IMR-90 (cell line): ENCODE measurements around the gene SLC12A1. TPM values are rescaled to one million over a fixed set of nuclear protein-coding genes. Genes with fewer than 3 reads are reported as not detected.

Experiments
- ATAC-seq: fragments of 200-7000 bp; cut with Tn5 transposase; 2 replicates; pipeline ENCODE4 v1.9.1; 2020; ENCODE audit warnings: low read depth, mild to moderate bottlenecking, moderate library complexity
- BruUV-seq: library from RNA; stranded (reverse); fragments of 400-500 nt; replicated peaks from 2 replicates; lab custom pipeline; 2021; lab: Mats Ljungman, UMichigan
- CTCF ChIA-PET: fragments of 300-600 bp; formaldehyde crosslinking; extraction: SDS; loops from one replicate; lab custom pipeline; 2021; ENCODE audit warnings: antibody characterized with exemption; lab: Yijun Ruan, JAX
- POLR2A ChIA-PET: fragments of 300-600 bp; sonication (Branson Sonifier 250); formaldehyde crosslinking; loops from one replicate; lab custom pipeline; 2022; ENCODE audit warnings: antibody characterized with exemption; ENCODE audit not compliant: unreplicated experiment; lab: Charles Lee
- DNase-seq: peaks from one replicate; pipeline ENCODE4 v3.0.0; 2013
- H2AFZ ChIP-seq: replicated peaks from 2 replicates; pipeline ENCODE3; 2013; ENCODE audit warnings: low read length, mild to moderate bottlenecking; ENCODE audit not compliant: poor library complexity
- H2AK5ac ChIP-seq: 2 replicates; pipeline ENCODE4 v1.6.1; 2013; ENCODE audit warnings: low read depth, low read length, inconsistent platforms
- H2AK9ac ChIP-seq: replicated peaks from 2 replicates; pipeline ENCODE3; 2013; ENCODE audit warnings: mild to moderate bottlenecking, low read depth, low read length, moderate library complexity; ENCODE audit not compliant: poor library complexity
- H2BK120ac ChIP-seq: 2 replicates; pipeline ENCODE4 v1.6.1; 2013; ENCODE audit warnings: low read depth, low read length, inconsistent platforms
- H2BK15ac ChIP-seq: 3 replicates; pipeline ENCODE4 v1.6.1; 2013; ENCODE audit warnings: low read depth, low read length, inconsistent platforms
- H2BK20ac ChIP-seq: 2 replicates; pipeline ENCODE4 v1.6.1; 2013; ENCODE audit warnings: low read depth, mild to moderate bottlenecking, inconsistent platforms, low read length, moderate library complexity
- H2BK5ac ChIP-seq: 2 replicates; pipeline ENCODE4 v1.6.1; 2013; ENCODE audit warnings: mild to moderate bottlenecking, low read depth, low read length, inconsistent platforms; ENCODE audit not compliant: poor library complexity, severe bottlenecking
- H3K14ac ChIP-seq: replicated peaks from 2 replicates; pipeline ENCODE4 v1.6.1; 2013; ENCODE audit warnings: low read depth, low read length, inconsistent platforms
- H3K18ac ChIP-seq: 2 replicates; pipeline ENCODE4 v1.6.1; 2013; ENCODE audit warnings: low read depth, low read length, control low read depth
- H3K23ac ChIP-seq: 2 replicates; pipeline ENCODE4 v1.6.1; 2013; ENCODE audit warnings: low read depth, low read length, inconsistent platforms
- H3K27ac ChIP-seq: 2 replicates; pipeline ENCODE4 v1.5.1; 2013; ENCODE audit warnings: mild to moderate bottlenecking, control low read depth, low read length; ENCODE audit not compliant: insufficient read depth
- H3K27me3 ChIP-seq: 2 replicates; pipeline ENCODE4 v1.6.1; 2013; ENCODE audit warnings: low read length; ENCODE audit not compliant: control insufficient read depth, insufficient read depth
- H3K36me3 ChIP-seq: 2 replicates; pipeline ENCODE4 v1.6.1; 2013; ENCODE audit warnings: low read length, mixed read lengths; ENCODE audit not compliant: control insufficient read depth, insufficient read depth
- H3K4ac ChIP-seq: 2 replicates; pipeline ENCODE4 v1.6.1; 2013; ENCODE audit warnings: low read depth, low read length, inconsistent platforms
- H3K4me1 ChIP-seq: 2 replicates; pipeline ENCODE4 v1.6.1; 2013; ENCODE audit warnings: low read length, mixed read lengths; ENCODE audit not compliant: control insufficient read depth, insufficient read depth
- H3K4me2 ChIP-seq: 2 replicates; pipeline ENCODE4 v1.6.1; 2013; ENCODE audit warnings: low read depth, mild to moderate bottlenecking, control low read depth, low read length, moderate library complexity
- H3K4me3 ChIP-seq: 2 replicates; pipeline ENCODE4 v1.5.1; 2013; ENCODE audit warnings: low read depth, mild to moderate bottlenecking, control low read depth, low read length, moderate library complexity; ENCODE audit not compliant: insufficient read depth
- H3K56ac ChIP-seq: 2 replicates; pipeline ENCODE4 v1.6.1; 2013; ENCODE audit warnings: low read length, inconsistent platforms; ENCODE audit not compliant: insufficient read depth; ENCODE audit errors: extremely low read depth
- H3K79me1 ChIP-seq, 2 experiments: 2 replicates each; pipeline ENCODE4 v1.6.1; 2013; ENCODE audit warnings: low read length in 2 of 2, inconsistent platforms in 1 of 2, low read depth in 1 of 2
- H3K9ac ChIP-seq: 2 replicates; pipeline ENCODE4 v1.6.1; 2013; ENCODE audit warnings: low read depth, low read length, control low read depth
- H3K9me1 ChIP-seq: 2 replicates; pipeline ENCODE4 v1.6.1; 2013; ENCODE audit warnings: low read length, inconsistent platforms; ENCODE audit not compliant: insufficient read depth
- H3K9me3 ChIP-seq: 2 replicates; pipeline ENCODE4 v1.6.1; 2013; ENCODE audit warnings: low read length; ENCODE audit not compliant: control insufficient read depth, insufficient read depth
- H4K20me1 ChIP-seq: 2 replicates; pipeline ENCODE4 v1.6.1; 2013; ENCODE audit warnings: low read length, inconsistent platforms; ENCODE audit not compliant: insufficient read depth
- H4K5ac ChIP-seq: 2 replicates; pipeline ENCODE4 v1.6.1; 2013; ENCODE audit warnings: mild to moderate bottlenecking, low read depth, low read length, control low read depth
- H4K8ac ChIP-seq, 2 experiments: 2 replicates each; pipeline ENCODE4 v1.6.1; 2013; ENCODE audit warnings: low read depth in 2 of 2, low read length in 2 of 2, control low read depth in 1 of 2, inconsistent platforms in 1 of 2
- H4K91ac ChIP-seq: 2 replicates; pipeline ENCODE4 v1.6.1; 2013; ENCODE audit warnings: low read depth, low read length, inconsistent platforms; ENCODE audit not compliant: insufficient read depth
- CEBPB ChIP-seq: IDR thresholded peaks from 2 replicates; pipeline ENCODE4 v1.6.1; 2012; ENCODE audit warnings: low read depth, low read length, improper control_type of control experiment
- FOS ChIP-seq: fragments of 150-350 bp; IDR thresholded peaks from 2 replicates; pipeline ENCODE4 v1.6.1; 2016; ENCODE audit warnings: low read depth, low read length
- WGBS, 2 experiments: methylation state at CpG; one replicate each; pipeline versions ENCODE4 v1.1.5 to v1.1.7; 2013; ENCODE audit warnings: missing lambda C conversion rate in 2 of 2; ENCODE audit not compliant: insufficient read length in 1 of 2; ENCODE audit errors: extremely low coverage in 2 of 2; 5-methylcytosine and 5-hydroxymethylcytosine counted together
- dilution Hi-C: fragments of 300-500 bp; cut with HindIII; formaldehyde crosslinking; loops from one replicate; pipeline ENCODE4 v1.14.3; 2018; ENCODE audit warnings: low sequenced_read_pairs; ENCODE audit not compliant: unreplicated experiment
- in situ Hi-C: fragments of 300-500 bp; cut with MboI; formaldehyde crosslinking; loops from 3 replicates; pipeline ENCODE4 v1.14.3; 2019; ENCODE audit warnings: low sequenced_read_pairs, inconsistent platforms, mixed read lengths
- intact Hi-C: fragments of 100-400 bp; cut with micrococcal nuclease; formaldehyde crosslinking; loops from 2 replicates; pipeline ENCODE4 v1.10.0; 2022
- polyA plus RNA-seq, 3 experiments: library from polyadenylated mRNA; depleted of rRNA; stranded (reverse); fragments of >200 nt; gene quantifications; 2 replicates each; pipeline ENCODE4 v1.2.3, GENCODE V29; 2012; ENCODE audit warnings: low replicate concordance in 1 of 3
- total RNA-seq: library from RNA; depleted of rRNA; stranded (reverse); fragments of >200 nt; gene quantifications from 2 replicates; pipeline ENCODE4 v1.2.3, GENCODE V29; 2012

Gene SLC12A1
- total and polyA plus RNA-seq, 2 of the 4 experiments (the other 2 are of a cell fraction): not detected

DNA sequence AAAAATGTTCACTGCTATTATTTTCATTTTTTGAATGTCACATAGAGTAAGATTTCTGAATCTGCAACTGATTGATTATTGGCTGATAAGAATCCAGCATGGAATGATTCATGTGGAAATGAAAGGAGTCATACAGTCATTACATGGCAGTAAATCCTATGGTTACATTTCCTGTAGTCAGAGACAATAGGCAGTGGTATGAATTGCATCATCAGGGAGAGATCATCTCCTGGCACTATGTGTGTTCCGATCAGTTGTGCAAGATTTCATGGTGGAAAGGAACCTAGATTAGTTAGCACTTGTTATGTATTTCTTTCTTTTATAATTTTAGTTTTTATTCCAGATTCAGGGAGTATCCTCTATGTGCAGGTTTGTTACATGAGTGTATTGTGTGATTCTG is 38.8 kb downstream of the SLC12A1 start:
- Histone ChIP-seq H4K20me1 (no peaks in the 10 kb centered on the region), H3K27ac (no peak overlapping the region), H4K5ac (no peak overlapping the region), H2BK120ac (no peak overlapping the region), H2AK5ac (no peak overlapping the region), H3K4me1 (no peaks in the 10 kb centered on the region), H3K79me1 (no peaks in the 10 kb centered on the region), H4K8ac (no peak overlapping the region), H3K56ac (no peak overlapping the region), H2BK20ac (no peak overlapping the region), H2AK9ac (no peak overlapping the region), H3K18ac (no peak overlapping the region), H3K4me2 (no peak overlapping the region), H3K27me3 (peaks cover 4% of the 10 kb centered on the region; the same call in 1 of the 2 replicates), H3K9me1 (no peaks in the 10 kb centered on the region), H2BK15ac (no peak overlapping the region), H2BK5ac (no peak overlapping the region), H4K91ac (no peak overlapping the region), H3K23ac (no peak overlapping the region), H3K9ac (no peak overlapping the region), H2AFZ (no peak overlapping the region), H3K36me3 (no peaks in the 10 kb centered on the region), H3K9me3 (no peaks in the 10 kb centered on the region), H3K4ac (no peak overlapping the region), H3K4me3 (no peak overlapping the region), H3K14ac (no peak overlapping the region)
- intact Hi-C loops: no loop called here
- no peak for DNase-seq
- ChIA-PET CTCF (no interaction called here), POLR2A (no interaction called here)
- dilution Hi-C loops: no loop called here
- no peak for ATAC-seq
- WGBS, 2 experiments: no CpG with 5 or more reads among the region's 1 CpG
- no peak for TF ChIP-seq FOS
- TF ChIP-seq CEBPB: peak; percentile 66
- no TSS peak for BruUV-seq
- in situ Hi-C loops: no loop called here
